Upper lobe of right lung (tissue), 1 donor: Measurements from ENCODE around the gene EVI5. TPM values are rescaled to one million over a fixed set of nuclear protein-coding genes. Genes with fewer than 3 reads are reported as not detected.
"Not testable (repeated sequence)": the region's sequence is repeated elsewhere in the genome, so short reads cannot be mapped to it uniquely, and the experiment has no call there.

ENCODE experiments used
- ATAC-seq: fragments of 200-7000 bp; cut with Tn5 transposase; one replicate; pipeline ENCODE4 v1.9.1; 2020; ENCODE audit warnings: mild to moderate bottlenecking, moderate library complexity
- DNase-seq: peaks from one replicate; pipeline ENCODE4 v3.0.0-alpha.2; 2020
- H3K27ac ChIP-seq: fragments of 200-600 bp; one replicate; pipeline ENCODE4 v1.8.0; 2022
- H3K27me3 ChIP-seq: fragments of 200-600 bp; one replicate; pipeline ENCODE4 v1.8.0; 2022; ENCODE audit warnings: mild to moderate bottlenecking
- H3K36me3 ChIP-seq: fragments of 200-600 bp; one replicate; pipeline ENCODE4 v1.8.0; 2022
- H3K4me1 ChIP-seq: fragments of 200-600 bp; one replicate; pipeline ENCODE4 v1.8.0; 2022
- H3K4me3 ChIP-seq: fragments of 200-600 bp; one replicate; pipeline ENCODE4 v1.8.0; 2022; ENCODE audit warnings: mild to moderate bottlenecking
- H3K9me3 ChIP-seq: fragments of 200-600 bp; one replicate; pipeline ENCODE4 v1.8.0; 2022
- intact Hi-C: fragments of 100-400 bp; cut with DNase I; formaldehyde crosslinking; loops from one replicate; pipeline ENCODE4 v1.11.0; 2022
- total RNA-seq: library from RNA; stranded (reverse); fragmentation: NEBNext Ultra II Directional; extraction: Animal tissue kit (Norgen Biotek cat#: 25700); gene quantifications from one replicate; pipeline ENCODE4 v1.2.1, GENCODE V29; 2021
- TF ChIP-seq, protein P1 (sequence below): fragments of 200-600 bp; IDR thresholded peaks from one replicate; pipeline ENCODE4 v1.8.0; 2022; ENCODE audit warnings: antibody characterized with exemption
- donor health status: DM: no; HTN: yes; CAD: no; lungs with severe emphysema.

EVI5 gene
- total RNA-seq, 1 donor from 2014 or later = 43.7 TPM

DNA sequence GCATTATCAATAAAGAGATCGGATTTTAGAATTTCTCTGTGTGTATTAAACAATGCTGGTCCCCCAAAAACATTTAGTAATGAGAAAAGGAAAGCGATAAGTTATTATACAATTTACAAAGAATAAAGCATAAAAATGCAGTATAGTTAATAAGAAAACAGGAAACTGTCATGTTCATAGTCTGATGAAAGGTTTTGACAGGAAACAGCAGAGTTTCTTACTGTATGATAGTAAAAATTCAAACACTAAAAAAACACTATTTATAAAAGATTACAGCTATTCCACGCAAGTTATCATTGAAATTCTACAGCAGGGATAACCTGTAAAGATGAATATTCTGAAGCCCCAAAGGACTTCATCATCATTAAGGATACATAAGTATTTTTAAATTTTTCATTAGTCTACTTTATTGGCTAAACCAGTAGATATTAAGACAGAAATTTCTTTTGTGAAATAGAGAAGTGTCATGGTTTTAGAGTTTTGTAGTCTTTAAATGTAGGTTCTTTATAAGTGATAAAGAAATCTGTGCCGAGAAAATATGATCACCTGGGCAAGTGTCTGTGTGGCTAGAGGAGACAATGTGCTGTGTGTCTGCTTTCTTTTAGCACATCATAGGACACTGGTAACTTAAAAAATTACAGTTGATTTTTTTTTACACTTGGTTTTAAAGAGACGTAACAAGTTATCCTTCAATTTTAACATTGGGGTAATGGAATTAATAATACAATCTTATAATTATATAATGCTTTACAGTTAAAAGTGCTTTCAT lies 248.5 kb downstream of the EVI5 start:
- no peaks in the 10 kb centered on the region for H3K36me3 ChIP-seq
- H3K27me3 ChIP-seq = no peaks in the 10 kb centered on the region
- TF ChIP-seq, protein P1, sequence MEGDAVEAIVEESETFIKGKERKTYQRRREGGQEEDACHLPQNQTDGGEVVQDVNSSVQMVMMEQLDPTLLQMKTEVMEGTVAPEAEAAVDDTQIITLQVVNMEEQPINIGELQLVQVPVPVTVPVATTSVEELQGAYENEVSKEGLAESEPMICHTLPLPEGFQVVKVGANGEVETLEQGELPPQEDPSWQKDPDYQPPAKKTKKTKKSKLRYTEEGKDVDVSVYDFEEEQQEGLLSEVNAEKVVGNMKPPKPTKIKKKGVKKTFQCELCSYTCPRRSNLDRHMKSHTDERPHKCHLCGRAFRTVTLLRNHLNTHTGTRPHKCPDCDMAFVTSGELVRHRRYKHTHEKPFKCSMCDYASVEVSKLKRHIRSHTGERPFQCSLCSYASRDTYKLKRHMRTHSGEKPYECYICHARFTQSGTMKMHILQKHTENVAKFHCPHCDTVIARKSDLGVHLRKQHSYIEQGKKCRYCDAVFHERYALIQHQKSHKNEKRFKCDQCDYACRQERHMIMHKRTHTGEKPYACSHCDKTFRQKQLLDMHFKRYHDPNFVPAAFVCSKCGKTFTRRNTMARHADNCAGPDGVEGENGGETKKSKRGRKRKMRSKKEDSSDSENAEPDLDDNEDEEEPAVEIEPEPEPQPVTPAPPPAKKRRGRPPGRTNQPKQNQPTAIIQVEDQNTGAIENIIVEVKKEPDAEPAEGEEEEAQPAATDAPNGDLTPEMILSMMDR = no peak
- H3K9me3 ChIP-seq = no peaks in the 10 kb centered on the region
- peaks cover 7% of the 10 kb centered on the region for H3K4me1 ChIP-seq
- no peak for ATAC-seq
- H3K4me3 ChIP-seq = no peak overlapping the region
- H3K27ac ChIP-seq = no peak overlapping the region
- no peak for DNase-seq
- intact Hi-C loops = no loop called here

DNA sequence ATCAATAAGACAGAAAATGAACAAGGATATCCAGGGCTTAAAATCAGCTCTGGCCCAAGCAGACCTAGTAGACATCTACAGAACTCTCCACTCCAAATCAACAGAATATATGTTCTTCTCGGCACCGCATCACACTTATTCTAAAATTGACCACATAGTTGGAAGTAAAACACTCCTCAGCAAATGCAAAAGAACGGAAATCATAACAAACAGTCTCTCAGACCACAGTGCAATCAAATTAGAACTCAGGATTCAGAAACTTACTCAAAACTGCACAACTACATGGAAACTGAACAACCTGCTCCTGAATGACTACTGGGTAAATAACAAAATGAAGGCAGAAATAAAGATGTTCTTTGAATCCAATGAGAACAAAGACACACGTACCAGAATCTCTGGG lies 252.5 kb downstream of the EVI5 start:
- intact Hi-C loops, ATAC-seq, H3K27ac ChIP-seq: not testable (repeated sequence)

DNA sequence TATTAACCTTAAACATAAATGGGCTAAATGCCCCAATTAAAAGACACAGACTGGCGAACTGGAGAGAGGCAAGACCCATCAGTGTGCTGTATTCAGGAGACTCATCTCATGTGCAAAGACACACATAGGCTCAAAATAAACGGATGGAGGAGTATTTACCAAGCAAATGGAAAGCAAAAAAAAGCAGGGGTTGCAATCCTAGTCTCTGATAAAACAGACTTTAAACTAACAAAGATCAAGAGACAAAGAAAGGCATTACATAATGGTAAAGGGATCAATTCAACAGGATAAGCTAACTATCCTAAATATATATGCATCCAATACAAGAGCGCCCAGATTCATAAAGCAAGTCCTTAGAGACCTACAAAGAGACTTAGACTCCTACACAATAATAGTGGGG lies 253.0 kb downstream of the EVI5 start:
- intact Hi-C loops, H3K4me1 ChIP-seq, H3K9me3 ChIP-seq, DNase-seq, H3K27me3 ChIP-seq, H3K27ac ChIP-seq, H3K36me3 ChIP-seq, H3K4me3 ChIP-seq, ATAC-seq: not testable (repeated sequence)

More for the DNA sequence above, 252.5 kb downstream of the EVI5 start:
- not testable (repeated sequence) for H3K4me3 ChIP-seq, DNase-seq, H3K4me1 ChIP-seq, H3K27me3 ChIP-seq, H3K9me3 ChIP-seq, H3K36me3 ChIP-seq

DNA sequence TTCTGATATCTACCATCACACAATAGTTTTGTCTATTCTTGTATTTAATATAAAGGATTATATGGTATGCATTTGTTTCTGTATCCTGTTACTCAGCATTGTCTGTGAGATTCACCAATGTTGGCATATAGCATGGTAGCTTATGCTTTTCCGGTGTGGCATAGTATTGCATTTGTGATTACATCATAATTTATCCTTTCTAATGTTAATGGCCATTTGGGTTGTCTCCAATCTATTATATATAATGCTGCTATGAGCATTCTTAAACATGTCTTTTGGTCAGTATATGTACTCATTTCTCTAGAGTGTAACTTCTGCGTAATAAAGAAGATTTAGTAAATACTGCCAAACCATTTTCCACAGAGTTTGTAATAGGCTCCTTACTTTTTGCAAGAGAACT lies 257.2 kb downstream of the EVI5 start:
- Histone ChIP-seq H3K27me3 (no peaks in the 10 kb centered on the region), H3K9me3 (no peaks in the 10 kb centered on the region), H3K36me3 (no peaks in the 10 kb centered on the region), H3K27ac (no peak overlapping the region), H3K4me1 (no peaks in the 10 kb centered on the region), H3K4me3 (no peak overlapping the region)
- ATAC-seq (no peak), DNase-seq (no peak)
- TF ChIP-seq, protein P1 = no peak
- intact Hi-C loops = no loop called here

DNA sequence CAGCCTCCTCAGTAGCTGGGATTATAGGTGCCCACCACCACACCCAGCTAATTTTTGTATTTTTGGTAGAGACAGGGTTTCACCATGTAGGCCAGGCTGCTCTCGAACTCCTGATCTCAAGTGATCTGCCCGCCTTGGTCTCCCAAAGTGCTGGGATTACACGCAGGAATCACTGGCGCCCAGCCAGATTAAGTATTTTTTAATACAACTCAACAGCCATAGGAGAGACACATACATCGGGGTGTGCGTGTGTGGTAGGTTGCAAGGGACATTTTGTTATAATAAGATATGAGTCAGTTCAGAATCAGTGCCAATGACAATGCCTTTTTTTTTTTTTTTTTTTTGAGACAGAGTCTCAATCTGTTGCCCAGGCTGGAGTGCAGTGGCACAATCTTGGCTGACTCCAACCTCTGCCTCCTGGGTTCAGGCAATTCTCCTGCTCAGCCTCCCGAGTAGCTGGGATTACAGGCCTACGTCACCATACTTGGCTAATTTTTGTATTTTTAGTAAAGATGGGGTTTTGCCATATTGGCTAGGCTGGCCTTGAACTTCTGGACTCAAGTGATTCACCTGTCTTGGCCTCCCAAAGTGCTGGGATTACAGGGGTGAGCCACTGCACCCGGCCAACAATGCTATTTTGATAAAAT lies 259.8 kb downstream of the EVI5 start:
- H3K27ac ChIP-seq, H3K27me3 ChIP-seq, intact Hi-C loops, H3K36me3 ChIP-seq, H3K4me3 ChIP-seq, DNase-seq, ATAC-seq, H3K9me3 ChIP-seq, H3K4me1 ChIP-seq: not testable (repeated sequence)

DNA sequence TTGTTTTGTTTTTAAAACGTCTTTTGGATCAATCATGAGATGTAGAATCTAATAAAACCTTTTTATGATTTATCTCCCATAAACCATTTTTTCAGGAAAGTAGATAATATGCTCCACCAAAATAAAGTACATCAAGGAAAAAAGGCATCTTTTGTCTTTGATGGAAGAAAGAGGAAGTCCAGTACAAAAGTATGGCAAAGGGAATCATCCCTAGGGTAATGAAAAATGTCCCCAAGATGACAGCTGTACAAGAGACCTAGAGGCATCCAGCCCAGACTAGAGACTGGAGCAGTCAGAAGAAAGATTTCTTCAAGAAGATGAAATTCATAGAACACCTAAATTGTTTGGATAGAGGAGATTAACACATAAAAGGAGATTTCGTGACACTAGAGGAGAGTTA lies 265.9 kb downstream of the EVI5 start:
- no peaks in the 10 kb centered on the region for H3K9me3 ChIP-seq
- H3K4me1 ChIP-seq = no peaks in the 10 kb centered on the region
- H3K4me3 ChIP-seq = no peak overlapping the region
- intact Hi-C loops = no loop called here
- H3K27ac ChIP-seq = no peak overlapping the region
- peaks cover 1% of the 10 kb centered on the region for H3K36me3 ChIP-seq
- H3K27me3 ChIP-seq = no peaks in the 10 kb centered on the region
- ATAC-seq (no peak), DNase-seq (no peak)
- TF ChIP-seq, protein P1 = no peak

DNA sequence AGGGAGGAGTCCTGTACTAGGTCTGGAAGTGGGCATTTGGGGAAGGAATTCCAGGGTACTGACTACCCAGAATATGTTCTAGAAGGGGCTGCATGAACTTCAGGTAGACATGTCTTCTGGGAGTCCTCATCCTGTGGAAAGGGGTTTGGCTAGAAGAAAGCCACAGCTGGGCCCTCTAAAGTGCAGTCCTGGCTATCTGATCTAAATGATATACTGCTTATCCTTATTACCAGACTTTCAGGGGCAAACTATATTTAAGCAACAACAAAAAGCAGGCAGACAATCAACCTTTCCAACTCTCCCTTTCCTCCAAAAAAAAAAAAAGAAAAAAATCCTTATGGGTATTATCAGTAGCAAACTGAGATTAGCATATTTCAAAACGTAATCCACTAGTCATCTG lies 268.3 kb downstream of the EVI5 start:
- H3K4me3 ChIP-seq = no peak overlapping the region
- TF ChIP-seq, protein P1 = no peak
- ATAC-seq = no peak
- DNase-seq = no peak
- no peaks in the 10 kb centered on the region for H3K27me3 ChIP-seq
- no peaks in the 10 kb centered on the region for H3K9me3 ChIP-seq
- no peaks in the 10 kb centered on the region for H3K4me1 ChIP-seq
- no peak overlapping the region for H3K27ac ChIP-seq
- peaks cover 8% of the 10 kb centered on the region for H3K36me3 ChIP-seq
- intact Hi-C loops = no loop called here
